ENCODE results near the gene TOMT. TPM values are rescaled to one million over a fixed set of nuclear protein-coding genes. Genes with fewer than 3 reads are reported as not detected.

Gene TOMT
- total and polyA plus RNA-seq, 2 of the 4 experiments (the other 2 are of a cell fraction), result not detected

DNA sequence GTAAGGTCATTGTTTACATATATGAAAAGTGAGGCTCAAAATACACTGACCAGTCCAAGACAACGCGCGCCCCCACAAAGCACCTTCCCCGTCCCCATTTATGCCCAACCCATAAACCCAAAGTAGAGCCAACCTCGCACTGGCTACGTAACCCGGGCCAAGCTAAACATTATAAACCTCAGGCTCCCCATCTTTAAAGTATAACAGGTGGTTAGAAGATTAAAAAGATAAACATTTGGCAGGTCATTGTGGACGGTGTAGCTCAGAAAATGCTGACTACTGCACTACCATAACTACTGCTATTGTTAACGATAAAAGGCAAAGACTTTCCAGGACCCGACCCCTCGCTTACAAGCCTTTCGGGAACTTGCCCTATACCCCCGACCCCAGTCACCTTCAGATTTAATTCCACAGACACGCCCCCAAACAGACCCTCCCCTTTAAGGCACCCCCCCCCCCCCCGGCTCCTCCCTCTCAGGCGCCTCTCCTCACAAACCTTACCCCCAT lies 25.9 kb upstream of the TOMT start:
- H3K18ac ChIP-seq (ENCODE audit: low read depth, low read length), result no peak overlapping the region
- H2AK5ac ChIP-seq (ENCODE audit: low read depth, low read length), result peak overlapping the region; percentile 57; the same call in 1 of the 2 replicates
- H3K23ac ChIP-seq (ENCODE audit: low read depth, low read length), result peak overlapping the region; percentile 82
- no peak for DNase-seq
- peak overlapping the region; percentile 93 for H2AFZ ChIP-seq (replicated peaks; ENCODE audit: low read length, poor library complexity)
- H3K9me3 ChIP-seq (ENCODE audit: control insufficient read depth, insufficient read depth, low read length), result no peaks in the 10 kb centered on the region
- intact Hi-C loops (cut with micrococcal nuclease) (loop anchor here (1.0 to 2.0 kb wide), 3 partner anchors 39 to 65 kb away; no protein-coding TSS in a partner anchor), in situ Hi-C loops (cut with MboI; ENCODE audit: low sequenced_read_pairs) (loop anchor here (5.0 kb wide), 1 partner anchor 43 kb away; no protein-coding TSS in a partner anchor), dilution Hi-C loops (cut with HindIII; ENCODE audit: low sequenced_read_pairs, unreplicated experiment) (no loop called here)
- peak overlapping the region; percentile 57 for H3K4me3 ChIP-seq (ENCODE audit: insufficient read depth, low read depth, low read length)
- H2BK5ac ChIP-seq (ENCODE audit: low read depth, low read length, poor library complexity, severe bottlenecking), result no peak overlapping the region
- H4K5ac ChIP-seq (ENCODE audit: low read depth, low read length), result no peak overlapping the region; the same call in 1 of the 2 replicates
- peak overlapping the region; percentile 60 for H3K9ac ChIP-seq (ENCODE audit: low read depth, low read length)
- no TSS peak for BruUV-seq (replicated peaks)
- H3K79me1 ChIP-seq (ENCODE audit: low read depth in 1 of 2, low read length in 2 of 2), result peaks cover 21 to 43% of the 10 kb centered on the region in 2 experiments
- ChIA-PET POLR2A (ENCODE audit: unreplicated experiment) (no interaction called here), CTCF (no interaction called here)
- 0 out of 2 replicates have a peak overlapping the region, but pooled peaks have one; percentile 32 for H2BK120ac ChIP-seq (ENCODE audit: low read depth, low read length)
- peak; percentile 47 for ATAC-seq (ENCODE audit: low read depth)
- TF ChIP-seq MAFK (IDR thresholded peaks at IDR 0.05; ENCODE audit: low read depth, low read length) (peak; percentile 91), SMC3 (IDR thresholded peaks at IDR 0.05; ENCODE audit: low read depth, low read length) (no peak), BHLHE40 (IDR thresholded peaks at IDR 0.05; ENCODE audit: low read depth, low read length) (no peak)
- peak overlapping the region; percentile 86 for H3K14ac ChIP-seq (replicated peaks; ENCODE audit: low read depth, low read length)
- no peak overlapping the region for H4K91ac ChIP-seq (ENCODE audit: insufficient read depth, low read depth, low read length)
- H4K20me1 ChIP-seq (ENCODE audit: insufficient read depth, low read length), result no peaks in the 10 kb centered on the region
- peak overlapping the region; percentile 11; the same call in 1 of the 2 replicates for H3K4ac ChIP-seq (ENCODE audit: low read depth, low read length)
- no peaks in the 10 kb centered on the region for H3K36me3 ChIP-seq (ENCODE audit: control insufficient read depth, insufficient read depth, low read length)
- H2BK15ac ChIP-seq (ENCODE audit: low read depth, low read length), result no peak overlapping the region
- H3K27me3 ChIP-seq (ENCODE audit: control insufficient read depth, insufficient read depth, low read length), result no peaks in the 10 kb centered on the region
- 0 out of 2 replicates have a peak, but pooled peaks cover 4% of the 10 kb centered on the region for H3K9me1 ChIP-seq (ENCODE audit: insufficient read depth, low read length)
- peak overlapping the region in 1 of 2 experiments; percentile 46; a peak in 1 of 4 replicates for H4K8ac ChIP-seq (ENCODE audit: low read depth in 2 of 2, low read length in 2 of 2)
- peak overlapping the region; percentile 12; the same call in 1 of the 2 replicates for H3K27ac ChIP-seq (ENCODE audit: insufficient read depth, low read length)
- H3K4me1 ChIP-seq (ENCODE audit: control insufficient read depth, insufficient read depth, low read length), result peaks cover 3% of the 10 kb centered on the region
- H3K4me2 ChIP-seq (ENCODE audit: low read depth, low read length), result peak overlapping the region; percentile 89
- H2AK9ac ChIP-seq (replicated peaks; ENCODE audit: low read depth, low read length, poor library complexity), result peak overlapping the region; percentile 87
- H3K56ac ChIP-seq (ENCODE audit: extremely low read depth, insufficient read depth, low read length), result peak overlapping the region; percentile 30; the same call in 1 of the 2 replicates
- 0% methylated on average over 2 of the region's 16 CpGs; no CpG with 5 or more reads in 1 of the 2 experiments for WGBS, 2 experiments (ENCODE audit: extremely low coverage in 2 of 2, insufficient read length in 1 of 2)
- H2BK20ac ChIP-seq (ENCODE audit: low read depth, low read length), result no peak overlapping the region

Data from IMR-90 (cell line).